Measurements from ENCODE around the gene MID1.

DNA sequence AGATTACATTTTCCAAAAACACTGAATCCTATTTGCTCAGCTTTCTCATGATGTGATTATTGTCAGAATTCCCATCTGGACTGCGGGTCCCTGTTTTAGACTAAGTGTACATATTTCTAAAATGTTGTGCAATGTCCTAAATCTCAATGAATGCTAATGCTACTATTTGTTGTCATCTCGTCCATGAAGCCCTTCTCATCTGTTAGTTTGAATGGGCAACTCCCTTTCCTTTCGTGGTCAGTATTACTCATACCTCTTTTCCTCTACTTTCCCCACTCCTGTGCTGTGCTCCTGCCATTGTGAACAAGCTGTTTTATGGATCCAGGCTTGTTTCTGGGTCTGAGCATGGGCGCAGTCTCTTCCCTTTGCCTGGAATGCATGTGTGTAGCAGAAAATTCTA lies 91.0 kb downstream of the MID1 start:
- no peak for TF ChIP-seq TAF1 (IDR thresholded peaks at IDR 0.05; ENCODE audit: low read depth, low read length)
- TF ChIP-seq POLR2A (IDR thresholded peaks at IDR 0.05; ENCODE audit: low read depth, low read length) = no peak
- TF ChIP-seq POLR2AphosphoS5 (IDR thresholded peaks at IDR 0.05; ENCODE audit: low read depth, low read length) = no peak
- TF ChIP-seq POU2F2 (IDR thresholded peaks at IDR 0.05; ENCODE audit: low read depth, low read length) = no peak
